HCT116 (cell line): ENCODE results near the gene OPRL1. TPM values are rescaled to one million over a fixed set of nuclear protein-coding genes. Genes with fewer than 3 reads are reported as not detected.

Source experiments
- ATAC-seq: fragments of 200-7000 bp; cut with Tn5 transposase; 2 replicates; pipeline ENCODE4 v1.9.1; 2020; ENCODE audit warnings: mild to moderate bottlenecking, moderate library complexity
- BruUV-seq: library from RNA; stranded (reverse); fragments of 400-500 nt; replicated peaks from 2 replicates; lab custom pipeline; 2021; lab: Mats Ljungman, UMichigan
- CTCF ChIA-PET: fragments of 300-600 bp; sonication (Branson Sonifier 250); formaldehyde crosslinking; loops from one replicate; lab custom pipeline; 2021; ENCODE audit warnings: antibody characterized with exemption; lab: Charles Lee
- POLR2A ChIA-PET: fragments of 300-600, 350-600 bp; sonication (Branson Sonifier 250); formaldehyde crosslinking; loops from one replicate; lab custom pipeline; 2021; ENCODE audit warnings: antibody characterized with exemption; lab: Charles Lee
- RAD21 ChIA-PET, 2 experiments: fragments of 300-600 bp; sonication (Branson Sonifier 250); formaldehyde crosslinking; loops; one replicate each; lab custom pipeline; 2023; ENCODE audit warnings: low total read pairs in 2 of 2; ENCODE audit not compliant: uncharacterized antibody in 2 of 2, unreplicated experiment in 2 of 2, low non-redundant PET in 1 of 2; lab: Charles Lee
- DNase-seq: peaks from one replicate; pipeline ENCODE4 v3.0.0-alpha.2; 2010; ENCODE audit warnings: low read depth, low spot score
- H2AFZ ChIP-seq: fragments of 200-600 bp; shearing (Covaris generic), sonication (generic); 2 replicates; pipeline ENCODE4 v1.6.1; 2017; ENCODE audit warnings: low read depth, mixed run types, mixed read lengths, antibody characterized with exemption, low read length; ENCODE audit not compliant: poor library complexity, severe bottlenecking
- H3K27ac ChIP-seq: 2 replicates; pipeline ENCODE4 v1.5.1; 2012; ENCODE audit warnings: low read depth, low read length
- H3K27me3 ChIP-seq: fragments of 200-600 bp; sonication (generic); 2 replicates; pipeline ENCODE4 v1.6.1; 2016; ENCODE audit warnings: mixed run types, low read length, mixed read lengths; ENCODE audit not compliant: insufficient read depth
- H3K36me3 ChIP-seq, 2 experiments: fragments of 200-500 bp in 1 of 2; fragments of 200-600 bp in 1 of 2; sonication (Bioruptor generic) in 1 of 2; sonication (generic) in 1 of 2; 2 replicates each; pipeline versions ENCODE4 v1.5.1 to v1.6.1; 2014 to 2016; ENCODE audit warnings: low read length in 2 of 2, inconsistent platforms in 1 of 2, mixed read lengths in 1 of 2, mixed run types in 1 of 2; ENCODE audit not compliant: insufficient read depth in 2 of 2, control insufficient read depth in 1 of 2
- H3K4me1 ChIP-seq, 2 experiments: fragments of 200-600 bp in 1 of 2; sonication (generic) in 1 of 2; 2 replicates each; pipeline versions ENCODE4 v1.5.1 to v1.6.1; 2012 to 2017; ENCODE audit warnings: low read length in 2 of 2, inconsistent platforms in 1 of 2, mild to moderate bottlenecking in 1 of 2, mixed read lengths in 1 of 2, mixed run types in 1 of 2, moderate library complexity in 1 of 2; ENCODE audit not compliant: insufficient read depth in 2 of 2, control insufficient read depth in 1 of 2
- H3K4me2 ChIP-seq: fragments of 200-600 bp; sonication (generic); 2 replicates; pipeline ENCODE4 v1.6.1; 2017; ENCODE audit warnings: mixed run types, low read length, mixed read lengths
- H3K4me3 ChIP-seq, 2 experiments: fragments of 200-600 bp in 1 of 2; sonication (generic) in 1 of 2; replicated peaks in 1 of 2; 2 replicates each; pipeline ENCODE4 v1.5.1; 2011 to 2016; ENCODE audit warnings: low read length in 2 of 2, control low read depth in 1 of 2, low read depth in 1 of 2, mild to moderate bottlenecking in 1 of 2, mixed read lengths in 1 of 2, mixed run types in 1 of 2
- H3K79me2 ChIP-seq: fragments of 200-600 bp; sonication (generic); 2 replicates; pipeline ENCODE4 v1.6.1; 2017; ENCODE audit warnings: mild to moderate bottlenecking, mixed run types, low read length, moderate library complexity, mixed read lengths; ENCODE audit not compliant: insufficient read depth
- H3K9ac ChIP-seq: fragments of 200-600 bp; sonication (generic); 2 replicates; pipeline ENCODE4 v1.6.1; 2016; ENCODE audit warnings: low read length, mixed read lengths
- H3K9me2 ChIP-seq: fragments of 200-600 bp; sonication (generic), shearing (Covaris generic); 2 replicates; pipeline ENCODE4 v1.6.1; 2017; ENCODE audit warnings: mixed run types, mild to moderate bottlenecking, moderate library complexity; ENCODE audit not compliant: insufficient read depth
- H3K9me3 ChIP-seq, 2 experiments: fragments of 200-500 bp in 1 of 2; fragments of 200-600 bp in 1 of 2; sonication (Bioruptor generic) in 1 of 2; sonication (generic) in 1 of 2; 2 replicates each; pipeline ENCODE4 v1.6.1; 2014 to 2017; ENCODE audit warnings: low read length in 2 of 2, mixed read lengths in 2 of 2, inconsistent platforms in 1 of 2, low read depth in 1 of 2, mild to moderate bottlenecking in 1 of 2, mixed run types in 1 of 2, moderate library complexity in 1 of 2; ENCODE audit not compliant: control insufficient read depth in 1 of 2, insufficient read depth in 1 of 2
- H4K20me1 ChIP-seq: fragments of 200-600 bp; sonication (generic), shearing (Covaris generic); 2 replicates; pipeline ENCODE4 v1.6.1; 2017; ENCODE audit warnings: mixed run types, mild to moderate bottlenecking, moderate library complexity; ENCODE audit not compliant: insufficient read depth
- CBX3 ChIP-seq: IDR thresholded peaks from 2 replicates; pipeline ENCODE4 v1.6.1; 2012; ENCODE audit warnings: low read depth
- CEBPB ChIP-seq: IDR thresholded peaks from 2 replicates; pipeline ENCODE4 v1.6.1; 2012; ENCODE audit warnings: low read depth
- EGR1 ChIP-seq: IDR thresholded peaks from 2 replicates; pipeline ENCODE4 v1.6.1; 2012; ENCODE audit warnings: low read depth
- ELF1 ChIP-seq: IDR thresholded peaks from 2 replicates; pipeline ENCODE4 v1.6.1; 2012; ENCODE audit warnings: low read depth, borderline replicate concordance
- EZH2 ChIP-seq: fragments of 200-600 bp; sonication (generic); IDR thresholded peaks from 2 replicates; pipeline ENCODE4 v1.6.1; 2017; ENCODE audit warnings: antibody characterized with exemption, mixed run types
- EZH2phosphoT487 ChIP-seq: fragments of 200-600 bp; IDR thresholded peaks from 2 replicates; pipeline ENCODE4 v1.6.1; 2018; ENCODE audit warnings: antibody characterized with exemption, borderline replicate concordance
- FOSL1 ChIP-seq: IDR thresholded peaks from 2 replicates; pipeline ENCODE4 v1.6.1; 2012; ENCODE audit warnings: low read depth
- POLR2A ChIP-seq: IDR thresholded peaks from 2 replicates; pipeline ENCODE4 v1.7.0; 2011; ENCODE audit warnings: borderline replicate concordance; ENCODE audit not compliant: insufficient read depth, insufficient read length; ENCODE audit errors: extremely low read depth
- POLR2AphosphoS5 ChIP-seq: IDR thresholded peaks from 2 replicates; pipeline ENCODE4 v1.6.1; 2011; ENCODE audit warnings: mild to moderate bottlenecking, low read depth, low read length, moderate library complexity
- RAD21 ChIP-seq: IDR thresholded peaks from 2 replicates; pipeline ENCODE4 v1.6.1; 2012; ENCODE audit warnings: low read depth, mild to moderate bottlenecking
- SIN3A ChIP-seq: IDR thresholded peaks from 2 replicates; pipeline ENCODE4 v1.6.1; 2012; ENCODE audit warnings: low read depth
- SRF ChIP-seq: IDR thresholded peaks from 2 replicates; pipeline ENCODE4 v1.6.1; 2012; ENCODE audit warnings: low read depth
- TCF7L2 ChIP-seq: IDR thresholded peaks from 2 replicates; pipeline ENCODE4 v1.7.0; 2011; ENCODE audit warnings: borderline replicate concordance, inconsistent platforms; ENCODE audit not compliant: insufficient read depth, insufficient read length; ENCODE audit errors: extremely low read depth
- YY1 ChIP-seq: IDR thresholded peaks from 2 replicates; pipeline ENCODE4 v1.6.1; 2011; ENCODE audit warnings: low read length, low read depth, moderate library complexity, mild to moderate bottlenecking; ENCODE audit not compliant: insufficient replicate concordance; ENCODE audit errors: extremely low read depth
- ZNF274 ChIP-seq: fragments of 200-500 bp; sonication (Bioruptor generic); IDR thresholded peaks from 2 replicates; pipeline ENCODE4 v1.6.1; 2014; ENCODE audit warnings: mild to moderate bottlenecking, low read depth, low read length, inconsistent platforms
- intact Hi-C: fragments of 100-400 bp; cut with micrococcal nuclease; formaldehyde crosslinking; loops from 2 replicates; pipeline ENCODE4 v1.10.0; 2022
- total RNA-seq: library from RNA; stranded (reverse); gene quantifications from one replicate; pipeline ENCODE4 v1.2.1, GENCODE V29; 2021; ENCODE audit not compliant: unreplicated experiment
- TF ChIP-seq, protein P1 (sequence below): IDR thresholded peaks from 2 replicates; pipeline ENCODE4 v1.6.1; 2012
- TF ChIP-seq, protein P2 (sequence below): IDR thresholded peaks from 2 replicates; pipeline ENCODE4 v1.6.1; 2012
- TF ChIP-seq, protein P3 (sequence below): IDR thresholded peaks from 2 replicates; pipeline ENCODE4 v1.6.1; 2011; ENCODE audit warnings: mild to moderate bottlenecking, low read length, moderate library complexity; ENCODE audit not compliant: insufficient replicate concordance; ENCODE audit errors: extremely low read depth
- TF ChIP-seq, protein P4 (sequence below), 3 experiments: fragments of 200-600 bp in 1 of 3; sonication (generic) in 1 of 3; IDR thresholded peaks in 2 of 3; conservative IDR thresholded peaks in 1 of 3; 2 replicates each; pipeline ENCODE4 v1.5.1; 2012 to 2017; ENCODE audit warnings: low read depth in 2 of 3, low read length in 2 of 3, antibody characterized with exemption in 1 of 3, borderline replicate concordance in 1 of 3, control low read depth in 1 of 3, mild to moderate bottlenecking in 1 of 3, mixed read lengths in 1 of 3, mixed run types in 1 of 3, moderate library complexity in 1 of 3; ENCODE audit not compliant: insufficient read depth in 1 of 3
- TF ChIP-seq, protein P5 (sequence below): IDR thresholded peaks from 2 replicates; pipeline ENCODE4 v1.6.1; 2012; ENCODE audit warnings: low read depth

The OPRL1 gene
- total RNA-seq, 1 experiment from 2014 or later, result 1.6 TPM

DNA sequence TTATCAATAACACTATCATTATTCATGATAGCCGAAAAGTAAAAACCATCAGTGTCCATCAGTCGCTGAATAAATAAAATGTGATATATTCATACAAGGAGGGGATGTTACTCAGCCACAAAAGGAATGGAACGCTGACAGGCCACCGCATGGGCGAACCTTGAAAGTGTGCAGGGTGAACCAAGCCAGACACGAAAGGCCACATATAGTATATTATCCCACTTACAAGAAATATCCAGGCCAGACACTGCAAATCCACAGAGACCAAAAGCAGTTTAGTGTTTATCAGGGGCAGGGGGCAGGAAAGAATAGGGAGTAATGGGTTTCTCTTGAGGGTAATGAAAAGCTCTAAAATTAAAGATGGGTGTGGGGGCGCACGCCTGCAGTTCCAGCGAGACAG, 36.1 kb upstream of the OPRL1 start:
- no peak for TF ChIP-seq CEBPB
- no peak for TF ChIP-seq EGR1
- TF ChIP-seq, protein P1, sequence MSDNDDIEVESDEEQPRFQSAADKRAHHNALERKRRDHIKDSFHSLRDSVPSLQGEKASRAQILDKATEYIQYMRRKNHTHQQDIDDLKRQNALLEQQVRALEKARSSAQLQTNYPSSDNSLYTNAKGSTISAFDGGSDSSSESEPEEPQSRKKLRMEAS, result no peak
- no peak for TF ChIP-seq YY1
- no peak for TF ChIP-seq FOSL1
- TF ChIP-seq, protein P2, sequence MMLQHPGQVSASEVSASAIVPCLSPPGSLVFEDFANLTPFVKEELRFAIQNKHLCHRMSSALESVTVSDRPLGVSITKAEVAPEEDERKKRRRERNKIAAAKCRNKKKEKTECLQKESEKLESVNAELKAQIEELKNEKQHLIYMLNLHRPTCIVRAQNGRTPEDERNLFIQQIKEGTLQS, result no peak
- TF ChIP-seq POLR2A, result no peak
- TF ChIP-seq SIN3A, result no peak
- TF ChIP-seq, protein P3, sequence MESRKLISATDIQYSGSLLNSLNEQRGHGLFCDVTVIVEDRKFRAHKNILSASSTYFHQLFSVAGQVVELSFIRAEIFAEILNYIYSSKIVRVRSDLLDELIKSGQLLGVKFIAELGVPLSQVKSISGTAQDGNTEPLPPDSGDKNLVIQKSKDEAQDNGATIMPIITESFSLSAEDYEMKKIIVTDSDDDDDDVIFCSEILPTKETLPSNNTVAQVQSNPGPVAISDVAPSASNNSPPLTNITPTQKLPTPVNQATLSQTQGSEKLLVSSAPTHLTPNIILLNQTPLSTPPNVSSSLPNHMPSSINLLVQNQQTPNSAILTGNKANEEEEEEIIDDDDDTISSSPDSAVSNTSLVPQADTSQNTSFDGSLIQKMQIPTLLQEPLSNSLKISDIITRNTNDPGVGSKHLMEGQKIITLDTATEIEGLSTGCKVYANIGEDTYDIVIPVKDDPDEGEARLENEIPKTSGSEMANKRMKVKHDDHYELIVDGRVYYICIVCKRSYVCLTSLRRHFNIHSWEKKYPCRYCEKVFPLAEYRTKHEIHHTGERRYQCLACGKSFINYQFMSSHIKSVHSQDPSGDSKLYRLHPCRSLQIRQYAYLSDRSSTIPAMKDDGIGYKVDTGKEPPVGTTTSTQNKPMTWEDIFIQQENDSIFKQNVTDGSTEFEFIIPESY, result no peak
- TF ChIP-seq, protein P4, sequence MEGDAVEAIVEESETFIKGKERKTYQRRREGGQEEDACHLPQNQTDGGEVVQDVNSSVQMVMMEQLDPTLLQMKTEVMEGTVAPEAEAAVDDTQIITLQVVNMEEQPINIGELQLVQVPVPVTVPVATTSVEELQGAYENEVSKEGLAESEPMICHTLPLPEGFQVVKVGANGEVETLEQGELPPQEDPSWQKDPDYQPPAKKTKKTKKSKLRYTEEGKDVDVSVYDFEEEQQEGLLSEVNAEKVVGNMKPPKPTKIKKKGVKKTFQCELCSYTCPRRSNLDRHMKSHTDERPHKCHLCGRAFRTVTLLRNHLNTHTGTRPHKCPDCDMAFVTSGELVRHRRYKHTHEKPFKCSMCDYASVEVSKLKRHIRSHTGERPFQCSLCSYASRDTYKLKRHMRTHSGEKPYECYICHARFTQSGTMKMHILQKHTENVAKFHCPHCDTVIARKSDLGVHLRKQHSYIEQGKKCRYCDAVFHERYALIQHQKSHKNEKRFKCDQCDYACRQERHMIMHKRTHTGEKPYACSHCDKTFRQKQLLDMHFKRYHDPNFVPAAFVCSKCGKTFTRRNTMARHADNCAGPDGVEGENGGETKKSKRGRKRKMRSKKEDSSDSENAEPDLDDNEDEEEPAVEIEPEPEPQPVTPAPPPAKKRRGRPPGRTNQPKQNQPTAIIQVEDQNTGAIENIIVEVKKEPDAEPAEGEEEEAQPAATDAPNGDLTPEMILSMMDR (IDR thresholded peaks at IDR 0.05 in 2 of 3, conservative IDR thresholded peaks at IDR 0.05 in 1 of 3; ENCODE audit: borderline replicate concordance in 1 of 3, insufficient read depth in 1 of 3, low read depth in 2 of 3, low read length in 2 of 3), result no peak
- TF ChIP-seq, protein P5, sequence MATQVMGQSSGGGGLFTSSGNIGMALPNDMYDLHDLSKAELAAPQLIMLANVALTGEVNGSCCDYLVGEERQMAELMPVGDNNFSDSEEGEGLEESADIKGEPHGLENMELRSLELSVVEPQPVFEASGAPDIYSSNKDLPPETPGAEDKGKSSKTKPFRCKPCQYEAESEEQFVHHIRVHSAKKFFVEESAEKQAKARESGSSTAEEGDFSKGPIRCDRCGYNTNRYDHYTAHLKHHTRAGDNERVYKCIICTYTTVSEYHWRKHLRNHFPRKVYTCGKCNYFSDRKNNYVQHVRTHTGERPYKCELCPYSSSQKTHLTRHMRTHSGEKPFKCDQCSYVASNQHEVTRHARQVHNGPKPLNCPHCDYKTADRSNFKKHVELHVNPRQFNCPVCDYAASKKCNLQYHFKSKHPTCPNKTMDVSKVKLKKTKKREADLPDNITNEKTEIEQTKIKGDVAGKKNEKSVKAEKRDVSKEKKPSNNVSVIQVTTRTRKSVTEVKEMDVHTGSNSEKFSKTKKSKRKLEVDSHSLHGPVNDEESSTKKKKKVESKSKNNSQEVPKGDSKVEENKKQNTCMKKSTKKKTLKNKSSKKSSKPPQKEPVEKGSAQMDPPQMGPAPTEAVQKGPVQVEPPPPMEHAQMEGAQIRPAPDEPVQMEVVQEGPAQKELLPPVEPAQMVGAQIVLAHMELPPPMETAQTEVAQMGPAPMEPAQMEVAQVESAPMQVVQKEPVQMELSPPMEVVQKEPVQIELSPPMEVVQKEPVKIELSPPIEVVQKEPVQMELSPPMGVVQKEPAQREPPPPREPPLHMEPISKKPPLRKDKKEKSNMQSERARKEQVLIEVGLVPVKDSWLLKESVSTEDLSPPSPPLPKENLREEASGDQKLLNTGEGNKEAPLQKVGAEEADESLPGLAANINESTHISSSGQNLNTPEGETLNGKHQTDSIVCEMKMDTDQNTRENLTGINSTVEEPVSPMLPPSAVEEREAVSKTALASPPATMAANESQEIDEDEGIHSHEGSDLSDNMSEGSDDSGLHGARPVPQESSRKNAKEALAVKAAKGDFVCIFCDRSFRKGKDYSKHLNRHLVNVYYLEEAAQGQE, result no peak
- no peak for TF ChIP-seq ZNF274
- no peak for TF ChIP-seq SRF
- no peak for TF ChIP-seq TCF7L2
- TF ChIP-seq ELF1, result no peak
- no peak for TF ChIP-seq RAD21
- no peak for TF ChIP-seq POLR2AphosphoS5
- no peak for TF ChIP-seq CBX3
- no peak for TF ChIP-seq EZH2phosphoT487
- no peak for TF ChIP-seq EZH2
- Histone ChIP-seq H2AFZ (no peak overlapping the region), H4K20me1 (no peaks in the 10 kb centered on the region), H3K27me3 (no peaks in the 10 kb centered on the region), H3K27ac (no peak overlapping the region), H3K9me2 (no peaks in the 10 kb centered on the region), H3K4me1 (peaks cover 23 to 31% of the 10 kb centered on the region in 2 experiments), H3K36me3 (no peaks in the 10 kb centered on the region), H3K79me2 (no peaks in the 10 kb centered on the region), H3K9me3 (no peaks in the 10 kb centered on the region), H3K4me2 (no peak overlapping the region), H3K4me3 (no peak overlapping the region), H3K9ac (no peak overlapping the region)
- ChIA-PET RAD21 (no interaction called here), CTCF (no interaction called here), POLR2A (no interaction called here)
- no TSS peak for BruUV-seq
- intact Hi-C loops, result no loop called here
- DNase-seq (no peak), ATAC-seq (no peak)
